GM10847 (cell line): ENCODE data around the gene ALK.

ENCODE experiments used
- POLR2A ChIP-seq: IDR thresholded peaks from 2 replicates; pipeline ENCODE4 v1.6.1; 2011; ENCODE audit not compliant: insufficient read length; ENCODE audit errors: extremely low read depth

ALK gene

GRCh38 chr2:29921560-29921915, at the start of gene ALK:
Gene ALK, minus strand, starts transcription at chr2:29921586. Its CDS starts 927 bp downstream, at chr2:29920659.
- TF ChIP-seq POLR2A = no peak

- TF ChIP-seq POLR2A = no peak
These were observed 44.9 kb upstream of the ALK start for GRCh38 chr2:29966266-29966665.

- TF ChIP-seq POLR2A = no peak
These were observed 42.7 kb upstream of the ALK start for GRCh38 chr2:29963972-29964570.

GRCh38 chr2:29962922-29963321, 41.5 kb upstream of the ALK start:
- no peak for TF ChIP-seq POLR2A

- TF ChIP-seq POLR2A = no peak
These were observed 32.9 kb upstream of the ALK start for GRCh38 chr2:29954316-29954715.

GRCh38 chr2:29952973-29953372, 31.6 kb upstream of the ALK start:
- TF ChIP-seq POLR2A = no peak

- TF ChIP-seq POLR2A = no peak
These were observed 30.2 kb upstream of the ALK start for GRCh38 chr2:29951576-29951975.

GRCh38 chr2:29950481-29950880, 29.1 kb upstream of the ALK start:
- TF ChIP-seq POLR2A = no peak

- TF ChIP-seq POLR2A = no peak
These were observed 27.7 kb upstream of the ALK start for GRCh38 chr2:29949042-29949441.

GRCh38 chr2:29946505-29946904, 25.1 kb upstream of the ALK start:
- TF ChIP-seq POLR2A = no peak

- no peak for TF ChIP-seq POLR2A
These were observed 21.3 kb upstream of the ALK start for GRCh38 chr2:29942711-29943110.

GRCh38 chr2:29940706-29941105, 19.3 kb upstream of the ALK start:
- no peak for TF ChIP-seq POLR2A

- TF ChIP-seq POLR2A = no peak
These were observed 14.6 kb upstream of the ALK start for GRCh38 chr2:29936020-29936419.

GRCh38 chr2:29931818-29932217, 10.4 kb upstream of the ALK start:
- TF ChIP-seq POLR2A = no peak

- TF ChIP-seq POLR2A = no peak
These were observed 1.8 kb upstream of the ALK start for GRCh38 chr2:29923110-29923721.

GRCh38 chr2:29922605-29923004, 1.2 kb upstream of the ALK start:
- TF ChIP-seq POLR2A = no peak
